ENCODE data around the gene PHC1. TPM values are rescaled to one million over a fixed set of nuclear protein-coding genes. Genes with fewer than 3 reads are reported as not detected.

Gene PHC1
- total RNA-seq, 1 experiment from 2014 or later = 568 TPM

DNA sequence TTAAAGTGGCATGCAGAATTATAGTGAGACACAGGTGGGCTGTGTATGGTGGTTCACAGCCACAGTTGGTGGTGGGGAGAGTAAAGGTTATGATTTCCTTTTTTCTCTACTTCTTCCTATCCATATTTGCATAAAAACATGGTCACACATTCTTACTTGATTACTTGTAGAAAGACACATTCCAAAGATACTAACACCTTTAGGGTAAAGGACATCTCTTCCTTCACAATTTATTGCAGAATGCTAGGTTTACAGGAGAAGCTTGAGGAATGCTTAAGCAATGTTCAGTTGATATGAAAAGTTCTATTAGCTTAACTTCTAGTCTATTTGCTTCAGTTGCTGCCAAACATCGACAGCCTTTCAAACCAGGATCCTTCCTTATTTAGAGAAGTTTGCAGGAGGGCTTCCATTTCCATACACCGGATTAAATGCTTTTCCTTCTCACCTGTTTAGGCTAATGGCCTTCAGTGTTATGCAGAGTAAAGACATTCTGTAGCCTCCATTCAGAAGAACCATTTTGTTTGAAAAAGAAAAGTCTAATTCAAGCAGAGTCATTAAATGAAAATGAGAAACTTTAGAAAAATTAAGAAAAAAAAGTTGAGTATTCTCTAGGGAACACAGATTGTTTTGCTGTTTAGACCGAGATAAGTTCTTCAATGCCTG, 2.6 kb upstream of the PHC1 start:
- H3T11ph ChIP-seq (ENCODE audit: low read length) = peak overlapping the region; percentile 94
- peaks cover 0 to 3% of the 10 kb centered on the region in 2 experiments; a peak in 1 of 5 replicates for H3K9me3 Mint-ChIP-seq
- no peaks in the 10 kb centered on the region for H3K27me3 ChIP-seq (ENCODE audit: insufficient read depth, low read length)
- H3K14ac ChIP-seq (ENCODE audit: insufficient read depth, low read length) = no peak overlapping the region; the same call in 1 of the 2 replicates
- H2AK5ac ChIP-seq (ENCODE audit: insufficient read length, low read length) = no peak overlapping the region
- no peak overlapping the region for H2AFZ ChIP-seq (ENCODE audit: low read length)
- H3K9ac ChIP-seq (ENCODE audit: extremely low read depth, insufficient read length, low read length) = no peak overlapping the region
- H3K27ac ChIP-seq (ENCODE audit: insufficient read length, low read depth, low read length) = peak overlapping the region; percentile 98
- H3K23me2 ChIP-seq (ENCODE audit: insufficient read length, low read depth, low read length, poor library complexity, severe bottlenecking) = peaks cover 5% of the 10 kb centered on the region
- peaks cover 20% of the 10 kb centered on the region for H3K79me2 ChIP-seq (ENCODE audit: insufficient read depth, low read length)
- H3K36me3 Mint-ChIP-seq (ENCODE audit: insufficient read depth in 1 of 3, low read depth in 3 of 3) = no peaks in the 10 kb centered on the region; a peak in 1 of 7 replicates
- H3K4ac ChIP-seq (ENCODE audit: low read depth, low read length) = no peak overlapping the region; the same call in 1 of the 2 replicates
- no peak overlapping the region for H3K56ac ChIP-seq (ENCODE audit: insufficient read length, low read depth, low read length)
- no peak overlapping the region for H2BK15ac ChIP-seq (ENCODE audit: low read depth, low read length)
- no peak overlapping the region for H2BK5ac ChIP-seq (ENCODE audit: insufficient read length, low read length)
- H3K4me2 ChIP-seq (ENCODE audit: insufficient read depth, insufficient read length, low read length) = peak overlapping the region; percentile 57
- no peaks in the 10 kb centered on the region for H4K20me1 ChIP-seq (ENCODE audit: control insufficient read depth, insufficient read depth, insufficient read length)
- no peaks in the 10 kb centered on the region for H3K79me1 ChIP-seq (ENCODE audit: insufficient read depth, low read depth, low read length, poor library complexity, severe bottlenecking)
- no CpG with 5 or more reads among the region's 3 CpGs for WGBS (ENCODE audit: extremely low coverage, insufficient read length, low lambda C conversion rate)
- H4K8ac ChIP-seq (replicated peaks; ENCODE audit: insufficient read length, low read depth, low read length) = no peak overlapping the region
- peak overlapping the region; percentile 66 for H3K18ac ChIP-seq (ENCODE audit: insufficient read length, low read depth, low read length)
- no peak for DNase-seq
- no peak overlapping the region for H4K5ac ChIP-seq (ENCODE audit: insufficient read length, low read depth, low read length)
- H3K4me3 Mint-ChIP-seq = peak overlapping the region; percentile 81 to 94
- H2BK12ac ChIP-seq (ENCODE audit: insufficient read length, low read depth, low read length) = no peak overlapping the region
- H2BK20ac ChIP-seq (ENCODE audit: low read depth, low read length, poor library complexity, severe bottlenecking) = no peak overlapping the region
- no peaks in the 10 kb centered on the region for H3K27me3 Mint-ChIP-seq (ENCODE audit: low read depth)
- no peaks in the 10 kb centered on the region for H3K9me3 ChIP-seq (ENCODE audit: control insufficient read depth, low read depth, low read length)
- TF ChIP-seq CTCF (conservative IDR thresholded peaks at IDR 0.05) = no peak
- H2BK120ac ChIP-seq (ENCODE audit: low read depth, low read length, poor library complexity, severe bottlenecking) = peak overlapping the region; percentile 86
- H4K91ac ChIP-seq (ENCODE audit: insufficient read length, low read depth, low read length) = no peak overlapping the region
- H3K4me1 ChIP-seq (ENCODE audit: insufficient read depth, low read length) = peaks cover 2% of the 10 kb centered on the region; the same call in 1 of the 2 replicates
- peak overlapping the region; percentile 99 to 100 (median 100) for H3K27ac Mint-ChIP-seq
- H3K23ac ChIP-seq (ENCODE audit: insufficient read length, low read depth, low read length) = no peak overlapping the region
- peaks cover 53 to 54% of the 10 kb centered on the region in 2 experiments for H3K4me1 Mint-ChIP-seq

Measured in H9 (cell line).